Kidney epithelial cell (primary cell): ENCODE data around the gene ACSM5. TPM values are rescaled to one million over a fixed set of nuclear protein-coding genes. Genes with fewer than 3 reads are reported as not detected.

ENCODE experiments used
- DNase-seq: peaks from one replicate; pipeline ENCODE4 v3.0.0-alpha.2; 2010; ENCODE audit warnings: low read depth
- H3K27me3 ChIP-seq: 2 replicates; pipeline ENCODE4 v1.6.0; 2011; ENCODE audit warnings: low read length; ENCODE audit not compliant: control insufficient read depth, insufficient read depth
- H3K36me3 ChIP-seq: 2 replicates; pipeline ENCODE4 v1.5.1; 2011; ENCODE audit warnings: low read length; ENCODE audit not compliant: control insufficient read depth, insufficient read depth
- H3K4me3 ChIP-seq: 2 replicates; pipeline ENCODE4 v1.5.1; 2011; ENCODE audit warnings: low read depth, mild to moderate bottlenecking, control low read depth, low read length
- CTCF ChIP-seq: IDR thresholded peaks from 2 replicates; pipeline ENCODE4 v1.5.1; 2011; ENCODE audit warnings: mild to moderate bottlenecking, moderate library complexity, low read length, control low read depth, inconsistent platforms; ENCODE audit not compliant: insufficient read depth, poor library complexity, severe bottlenecking
- total RNA-seq: library from RNA; depleted of rRNA; stranded (reverse); fragments of >200 nt; gene quantifications from 2 replicates; pipeline ENCODE4 v1.2.3, GENCODE V29; 2015

Gene ACSM5
- total RNA-seq, 1 donor from 2014 or later: not detected

- no peak for TF ChIP-seq CTCF
- Histone ChIP-seq H3K36me3 (no peaks in the 10 kb centered on the region), H3K4me3 (no peak overlapping the region), H3K27me3 (no peaks in the 10 kb centered on the region)
- no peak for DNase-seq
These were observed 13.4 kb upstream of the ACSM5 start for GRCh38 chr16:20395946-20396345.

GRCh38 chr16:20396846-20397467 is 12.4 kb upstream of the ACSM5 start:
- Histone ChIP-seq H3K36me3 (no peaks in the 10 kb centered on the region), H3K27me3 (no peaks in the 10 kb centered on the region), H3K4me3 (no peak overlapping the region)
- DNase-seq: no peak
- TF ChIP-seq CTCF: no peak

- H3K27me3 ChIP-seq: no peaks in the 10 kb centered on the region
These were observed 11.8 kb upstream of the ACSM5 start for GRCh38 chr16:20397468-20398074.

GRCh38 chr16:20398603-20399002 is 10.7 kb upstream of the ACSM5 start:
- Histone ChIP-seq H3K27me3 (no peaks in the 10 kb centered on the region), H3K36me3 (no peaks in the 10 kb centered on the region), H3K4me3 (no peak overlapping the region)
- no peak for TF ChIP-seq CTCF
- DNase-seq: no peak

More at GRCh38 chr16:20397468-20398074, 11.8 kb upstream of the ACSM5 start:
- no peak for DNase-seq
- Histone ChIP-seq H3K4me3 (no peak overlapping the region), H3K36me3 (no peaks in the 10 kb centered on the region)
- no peak for TF ChIP-seq CTCF

- H3K4me3 ChIP-seq: no peak overlapping the region
- H3K36me3 ChIP-seq: no peaks in the 10 kb centered on the region
- TF ChIP-seq CTCF: no peak
- no peak for DNase-seq
- no peaks in the 10 kb centered on the region for H3K27me3 ChIP-seq
These were observed 10.1 kb upstream of the ACSM5 start for GRCh38 chr16:20399185-20399584.

GRCh38 chr16:20401066-20401465 is 8.3 kb upstream of the ACSM5 start:
- Histone ChIP-seq H3K4me3 (no peak overlapping the region), H3K27me3 (no peaks in the 10 kb centered on the region), H3K36me3 (no peaks in the 10 kb centered on the region)
- no peak for DNase-seq
- TF ChIP-seq CTCF: no peak
